ENCODE measurements around the gene ZNF862.

The ZNF862 gene

GRCh38 chr7:149865437-149865836 lies 27.3 kb downstream of the ZNF862 start:
- H3K9me3 ChIP-seq (ENCODE audit: insufficient read depth, low read depth, low read length) = no peaks in the 10 kb centered on the region
- H3K27me3 ChIP-seq (ENCODE audit: insufficient read depth, low read length) = no peaks in the 10 kb centered on the region
- no peak overlapping the region for H3K27ac ChIP-seq (ENCODE audit: low read length)
- no peak overlapping the region for H3K4me3 ChIP-seq (ENCODE audit: low read length)
- no peak overlapping the region for H3K9ac ChIP-seq (ENCODE audit: low read depth, low read length)
- no peaks in the 10 kb centered on the region for H3K36me3 ChIP-seq (ENCODE audit: insufficient read depth, low read depth, low read length)
- H3K4me1 ChIP-seq (ENCODE audit: insufficient read depth, low read length) = no peaks in the 10 kb centered on the region

GRCh38 chr7:149866139-149866778 lies 28.1 kb downstream of the ZNF862 start:
- H3K9ac ChIP-seq (ENCODE audit: low read depth, low read length) = no peak overlapping the region
- no peaks in the 10 kb centered on the region for H3K36me3 ChIP-seq (ENCODE audit: insufficient read depth, low read depth, low read length)
- no peak overlapping the region for H3K4me3 ChIP-seq (ENCODE audit: low read length)

GRCh38 chr7:149866779-149867447 lies 28.7 kb downstream of the ZNF862 start:
- H3K9ac ChIP-seq (ENCODE audit: low read depth, low read length) = no peak overlapping the region
- no peak overlapping the region for H3K27ac ChIP-seq (ENCODE audit: low read length)
- H3K36me3 ChIP-seq (ENCODE audit: insufficient read depth, low read depth, low read length) = no peaks in the 10 kb centered on the region
- no peaks in the 10 kb centered on the region for H3K4me1 ChIP-seq (ENCODE audit: insufficient read depth, low read length)
- H3K9me3 ChIP-seq (ENCODE audit: insufficient read depth, low read depth, low read length) = no peaks in the 10 kb centered on the region
- H3K27me3 ChIP-seq (ENCODE audit: insufficient read depth, low read length) = 0 out of 2 replicates have a peak, but pooled peaks cover 3% of the 10 kb centered on the region
- H3K4me3 ChIP-seq (ENCODE audit: low read length) = no peak overlapping the region

More at GRCh38 chr7:149866139-149866778, 28.1 kb downstream of the ZNF862 start:
- no peaks in the 10 kb centered on the region for H3K9me3 ChIP-seq (ENCODE audit: insufficient read depth, low read depth, low read length)
- no peaks in the 10 kb centered on the region for H3K4me1 ChIP-seq (ENCODE audit: insufficient read depth, low read length)
- H3K27me3 ChIP-seq (ENCODE audit: insufficient read depth, low read length) = no peaks in the 10 kb centered on the region
- no peak overlapping the region for H3K27ac ChIP-seq (ENCODE audit: low read length)

GRCh38 chr7:149867762-149868622 lies 29.8 kb downstream of the ZNF862 start:
- H3K9me3 ChIP-seq (ENCODE audit: insufficient read depth, low read depth, low read length) = no peaks in the 10 kb centered on the region
- H3K4me3 ChIP-seq (ENCODE audit: low read length) = no peak overlapping the region
- no peak overlapping the region for H3K9ac ChIP-seq (ENCODE audit: low read depth, low read length)
- peaks cover 5% of the 10 kb centered on the region; the same call in 1 of the 2 replicates for H3K4me1 ChIP-seq (ENCODE audit: insufficient read depth, low read length)
- peaks cover 12% of the 10 kb centered on the region; the same call in 1 of the 2 replicates for H3K27me3 ChIP-seq (ENCODE audit: insufficient read depth, low read length)
- H3K36me3 ChIP-seq (ENCODE audit: insufficient read depth, low read depth, low read length) = no peaks in the 10 kb centered on the region
- H3K27ac ChIP-seq (ENCODE audit: low read length) = no peak overlapping the region

- Histone ChIP-seq H3K4me1 (ENCODE audit: insufficient read depth, low read length) (peaks cover 6% of the 10 kb centered on the region; the same call in 1 of the 2 replicates), H3K4me3 (ENCODE audit: low read length) (no peak overlapping the region), H3K27me3 (ENCODE audit: insufficient read depth, low read length) (peaks cover 13% of the 10 kb centered on the region; the same call in 1 of the 2 replicates), H3K9ac (ENCODE audit: low read depth, low read length) (no peak overlapping the region), H3K36me3 (ENCODE audit: insufficient read depth, low read depth, low read length) (no peaks in the 10 kb centered on the region), H3K27ac (ENCODE audit: low read length) (no peak overlapping the region), H3K9me3 (ENCODE audit: insufficient read depth, low read depth, low read length) (no peaks in the 10 kb centered on the region)
Measured at GRCh38 chr7:149868623-149869290, 30.6 kb downstream of the ZNF862 start.

GRCh38 chr7:149869291-149869650 lies 31.1 kb downstream of the ZNF862 start:
- Histone ChIP-seq H3K27me3 (ENCODE audit: insufficient read depth, low read length) (peaks cover 18% of the 10 kb centered on the region), H3K4me3 (ENCODE audit: low read length) (no peak overlapping the region), H3K36me3 (ENCODE audit: insufficient read depth, low read depth, low read length) (no peaks in the 10 kb centered on the region), H3K9me3 (ENCODE audit: insufficient read depth, low read depth, low read length) (no peaks in the 10 kb centered on the region), H3K4me1 (ENCODE audit: insufficient read depth, low read length) (peaks cover 6% of the 10 kb centered on the region; the same call in 1 of the 2 replicates), H3K27ac (ENCODE audit: low read length) (no peak overlapping the region), H3K9ac (ENCODE audit: low read depth, low read length) (no peak overlapping the region)

- no peaks in the 10 kb centered on the region for H3K9me3 ChIP-seq (ENCODE audit: insufficient read depth, low read depth, low read length)
- peaks cover 6% of the 10 kb centered on the region; the same call in 1 of the 2 replicates for H3K4me1 ChIP-seq (ENCODE audit: insufficient read depth, low read length)
- H3K27ac ChIP-seq (ENCODE audit: low read length) = no peak overlapping the region
- no peaks in the 10 kb centered on the region for H3K36me3 ChIP-seq (ENCODE audit: insufficient read depth, low read depth, low read length)
- H3K27me3 ChIP-seq (ENCODE audit: insufficient read depth, low read length) = peaks cover 24% of the 10 kb centered on the region
- no peak overlapping the region for H3K4me3 ChIP-seq (ENCODE audit: low read length)
- no peak overlapping the region for H3K9ac ChIP-seq (ENCODE audit: low read depth, low read length)
Measured at GRCh38 chr7:149869867-149870266, 31.7 kb downstream of the ZNF862 start.

- Histone ChIP-seq H3K9ac (ENCODE audit: low read depth, low read length) (no peak overlapping the region), H3K9me3 (ENCODE audit: insufficient read depth, low read depth, low read length) (no peaks in the 10 kb centered on the region), H3K4me1 (ENCODE audit: insufficient read depth, low read length) (peaks cover 6% of the 10 kb centered on the region; the same call in 1 of the 2 replicates), H3K27ac (ENCODE audit: low read length) (no peak overlapping the region), H3K36me3 (ENCODE audit: insufficient read depth, low read depth, low read length) (no peaks in the 10 kb centered on the region), H3K4me3 (ENCODE audit: low read length) (no peak overlapping the region), H3K27me3 (ENCODE audit: insufficient read depth, low read length) (peaks cover 28% of the 10 kb centered on the region)
Measured at GRCh38 chr7:149870274-149870673, 32.1 kb downstream of the ZNF862 start.

- H3K27ac ChIP-seq (ENCODE audit: low read length) = no peak overlapping the region
- H3K4me1 ChIP-seq (ENCODE audit: insufficient read depth, low read length) = peaks cover 6% of the 10 kb centered on the region; the same call in 1 of the 2 replicates
- no peaks in the 10 kb centered on the region for H3K36me3 ChIP-seq (ENCODE audit: insufficient read depth, low read depth, low read length)
- H3K4me3 ChIP-seq (ENCODE audit: low read length) = no peak overlapping the region
- no peak overlapping the region for H3K9ac ChIP-seq (ENCODE audit: low read depth, low read length)
- no peaks in the 10 kb centered on the region for H3K9me3 ChIP-seq (ENCODE audit: insufficient read depth, low read depth, low read length)
- peaks cover 31% of the 10 kb centered on the region for H3K27me3 ChIP-seq (ENCODE audit: insufficient read depth, low read length)
Measured at GRCh38 chr7:149870701-149871483, 32.7 kb downstream of the ZNF862 start.

- Histone ChIP-seq H3K36me3 (ENCODE audit: insufficient read depth, low read depth, low read length) (no peaks in the 10 kb centered on the region), H3K9ac (ENCODE audit: low read depth, low read length) (no peak overlapping the region), H3K4me3 (ENCODE audit: low read length) (no peak overlapping the region), H3K9me3 (ENCODE audit: insufficient read depth, low read depth, low read length) (no peaks in the 10 kb centered on the region), H3K27ac (ENCODE audit: low read length) (no peak overlapping the region), H3K27me3 (ENCODE audit: insufficient read depth, low read length) (peaks cover 31% of the 10 kb centered on the region), H3K4me1 (ENCODE audit: insufficient read depth, low read length) (peaks cover 6% of the 10 kb centered on the region; the same call in 1 of the 2 replicates)
Measured at GRCh38 chr7:149871576-149871975, 33.4 kb downstream of the ZNF862 start.
